HepG2 (cell line): Measurements from ENCODE around the gene FBXO24. TPM values are rescaled to one million over a fixed set of nuclear protein-coding genes. Genes with fewer than 3 reads are reported as not detected.
A peak's percentile ranks its signal among the peaks of the same experiment; 100 is the strongest.

Experiments
- ARHGAP35 ChIP-seq: sonication (generic); formaldehyde crosslinking; IDR thresholded peaks from 2 replicates; pipeline ENCODE4 v1.9.0; 2022; ENCODE audit warnings: mild to moderate bottlenecking, inconsistent platforms, moderate library complexity, missing genetic modification reagents, borderline replicate concordance
- ASH2L ChIP-seq: fragments of 300-600, 200-600 bp; sonication (generic); IDR thresholded peaks from 2 replicates; pipeline ENCODE4 v1.7.0; 2017; ENCODE audit warnings: low read depth, mild to moderate bottlenecking, moderate library complexity, mixed read lengths, low read length; ENCODE audit not compliant: insufficient read length
- ATRX ChIP-seq: sonication (generic); formaldehyde crosslinking; IDR thresholded peaks from 2 replicates; pipeline ENCODE4 v1.4.0; 2020; ENCODE audit warnings: missing genetic modification reagents, borderline replicate concordance
- DDIT3 ChIP-seq: sonication (generic); formaldehyde crosslinking; IDR thresholded peaks from 2 replicates; pipeline ENCODE4 v1.4.0; 2020; ENCODE audit warnings: mild to moderate bottlenecking, missing genetic modification reagents
- FIP1L1 ChIP-seq: fragments of 200-400 bp; formaldehyde crosslinking; IDR thresholded peaks from 2 replicates; pipeline ENCODE4 v1.6.1; 2018; ENCODE audit warnings: low read depth, mild to moderate bottlenecking, low read length, moderate library complexity, borderline replicate concordance; ENCODE audit not compliant: insufficient read depth
- FLYWCH1 ChIP-seq: sonication (generic); formaldehyde crosslinking; IDR thresholded peaks from 2 replicates; pipeline ENCODE4 v1.8.1; 2023; ENCODE audit warnings: mild to moderate bottlenecking, missing genetic modification reagents
- GATAD2A ChIP-seq: IDR thresholded peaks from 2 replicates; pipeline ENCODE4 v1.6.1; 2016
- GLMP ChIP-seq: sonication (generic); formaldehyde crosslinking; IDR thresholded peaks from 2 replicates; pipeline ENCODE4 v1.9.0; 2021; ENCODE audit warnings: missing genetic modification reagents, mild to moderate bottlenecking, borderline replicate concordance
- GPN1 ChIP-seq: sonication (generic); formaldehyde crosslinking; IDR thresholded peaks from 2 replicates; pipeline ENCODE4 v1.5.1; 2020; ENCODE audit warnings: missing genetic modification reagents, borderline replicate concordance
- KDM3A ChIP-seq: IDR thresholded peaks from 2 replicates; pipeline ENCODE4 v1.6.1; 2018; ENCODE audit warnings: low read depth, missing compliant biosample characterization
- KLF13 ChIP-seq: sonication (generic); formaldehyde crosslinking; IDR thresholded peaks from 2 replicates; pipeline ENCODE4 v1.4.0; 2020; ENCODE audit warnings: mild to moderate bottlenecking, missing genetic modification reagents
- SATB2 ChIP-seq: sonication (generic); formaldehyde crosslinking; IDR thresholded peaks from 2 replicates; pipeline ENCODE4 v1.5.0; 2020; ENCODE audit warnings: missing genetic modification reagents
- ZFP36L2 ChIP-seq: sonication (generic); formaldehyde crosslinking; IDR thresholded peaks from 2 replicates; pipeline ENCODE4 v1.4.0; 2020; ENCODE audit warnings: missing genetic modification reagents
- ZNF414 ChIP-seq: sonication (generic); formaldehyde crosslinking; IDR thresholded peaks from 2 replicates; pipeline ENCODE4 v1.5.0; 2020; ENCODE audit warnings: missing genetic modification reagents
- ZNF670 ChIP-seq: sonication (generic); formaldehyde crosslinking; IDR thresholded peaks from 2 replicates; pipeline ENCODE4 v1.8.0; 2022; ENCODE audit warnings: mild to moderate bottlenecking, missing genetic modification reagents, borderline replicate concordance
- ZNF781 ChIP-seq: sonication (generic); formaldehyde crosslinking; IDR thresholded peaks from 2 replicates; pipeline ENCODE4 v1.5.1; 2020; ENCODE audit warnings: borderline replicate concordance, mild to moderate bottlenecking, missing genetic modification reagents; ENCODE audit errors: not compliant biosample characterization
- ZSCAN31 ChIP-seq: sonication (generic); formaldehyde crosslinking; IDR thresholded peaks from 2 replicates; pipeline ENCODE4 v1.5.0; 2020; ENCODE audit warnings: low read depth, mild to moderate bottlenecking, missing genetic modification reagents
- polyA plus RNA-seq, 8 experiments: library from polyadenylated mRNA; depleted of rRNA in 3 of 8; stranded (reverse) in 7 of 8; unstranded in 1 of 8; fragments of >200 nt; fragmentation: Illumina TruSeq in 4 of 8; extraction: Trizol in 4 of 8; gene quantifications; 2 replicates each; pipeline versions ENCODE4 v1.2.1 to v1.2.3, GENCODE V29; 2011 to 2016; ENCODE audit warnings: low read depth in 4 of 8, missing spikeins in 1 of 8, mixed read lengths in 1 of 8; ENCODE audit not compliant: insufficient read depth in 1 of 8
- total RNA-seq, 5 experiments: library from RNA; depleted of rRNA; stranded (reverse); fragments of >200 nt; fragmentation: Illumina TruSeq; extraction: Trizol; gene quantifications; 2 replicates each; pipeline ENCODE4 v1.2.3, GENCODE V29; 2016; ENCODE audit warnings: low read depth in 1 of 5
- TF ChIP-seq, protein P1 (sequence below), 2 experiments: sonication (generic) in 1 of 2; formaldehyde crosslinking in 1 of 2; IDR thresholded peaks; 2 replicates each; pipeline versions ENCODE4 v1.4.0 to v1.6.1; 2018 to 2020; ENCODE audit warnings: missing genetic modification reagents in 2 of 2, borderline replicate concordance in 1 of 2, low read depth in 1 of 2, mild to moderate bottlenecking in 1 of 2, missing biosample characterization in 1 of 2
- TF ChIP-seq, protein P2 (sequence below): sonication (generic); formaldehyde crosslinking; IDR thresholded peaks from 2 replicates; pipeline ENCODE4 v1.8.1; 2022; ENCODE audit warnings: low read depth, mild to moderate bottlenecking, missing genetic modification reagents
- TF ChIP-seq, protein P3 (sequence below): sonication (generic); formaldehyde crosslinking; IDR thresholded peaks from 2 replicates; pipeline ENCODE4 v1.8.1; 2022; ENCODE audit warnings: mild to moderate bottlenecking, missing genetic modification reagents

FBXO24 gene
- total and polyA plus RNA-seq, 2 of the 13 experiments (the other 11 are each of a cell fraction or from before 2014, with no cell fraction given), result 0.20 to 0.55 TPM

GRCh38 chr7:100538654-100539435 lies 47.3 kb upstream of the FBXO24 start, which contains the start of gene AGFG2 (continued):
- TF ChIP-seq, protein P1, sequence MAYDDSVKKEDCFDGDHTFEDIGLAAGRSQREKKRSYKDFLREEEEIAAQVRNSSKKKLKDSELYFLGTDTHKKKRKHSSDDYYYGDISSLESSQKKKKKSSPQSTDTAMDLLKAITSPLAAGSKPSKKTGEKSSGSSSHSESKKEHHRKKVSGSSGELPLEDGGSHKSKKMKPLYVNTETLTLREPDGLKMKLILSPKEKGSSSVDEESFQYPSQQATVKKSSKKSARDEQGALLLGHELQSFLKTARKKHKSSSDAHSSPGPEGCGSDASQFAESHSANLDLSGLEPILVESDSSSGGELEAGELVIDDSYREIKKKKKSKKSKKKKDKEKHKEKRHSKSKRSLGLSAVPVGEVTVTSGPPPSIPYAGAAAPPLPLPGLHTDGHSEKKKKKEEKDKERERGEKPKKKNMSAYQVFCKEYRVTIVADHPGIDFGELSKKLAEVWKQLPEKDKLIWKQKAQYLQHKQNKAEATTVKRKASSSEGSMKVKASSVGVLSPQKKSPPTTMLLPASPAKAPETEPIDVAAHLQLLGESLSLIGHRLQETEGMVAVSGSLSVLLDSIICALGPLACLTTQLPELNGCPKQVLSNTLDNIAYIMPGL (CRISPR knock-in tag; IDR thresholded peaks at IDR 0.05; ENCODE audit: borderline replicate concordance in 1 of 2, low read depth in 1 of 2), result peak in 1 of 2 experiments; percentile 62; a peak in 2 of 4 replicates
- TF ChIP-seq ZNF414 (CRISPR knock-in tag), result no peak; the same call in 1 of the 2 replicates
- TF ChIP-seq DDIT3 (CRISPR knock-in tag), result no peak
- no peak for TF ChIP-seq GATAD2A (CRISPR knock-in tag)
- TF ChIP-seq, protein P2, sequence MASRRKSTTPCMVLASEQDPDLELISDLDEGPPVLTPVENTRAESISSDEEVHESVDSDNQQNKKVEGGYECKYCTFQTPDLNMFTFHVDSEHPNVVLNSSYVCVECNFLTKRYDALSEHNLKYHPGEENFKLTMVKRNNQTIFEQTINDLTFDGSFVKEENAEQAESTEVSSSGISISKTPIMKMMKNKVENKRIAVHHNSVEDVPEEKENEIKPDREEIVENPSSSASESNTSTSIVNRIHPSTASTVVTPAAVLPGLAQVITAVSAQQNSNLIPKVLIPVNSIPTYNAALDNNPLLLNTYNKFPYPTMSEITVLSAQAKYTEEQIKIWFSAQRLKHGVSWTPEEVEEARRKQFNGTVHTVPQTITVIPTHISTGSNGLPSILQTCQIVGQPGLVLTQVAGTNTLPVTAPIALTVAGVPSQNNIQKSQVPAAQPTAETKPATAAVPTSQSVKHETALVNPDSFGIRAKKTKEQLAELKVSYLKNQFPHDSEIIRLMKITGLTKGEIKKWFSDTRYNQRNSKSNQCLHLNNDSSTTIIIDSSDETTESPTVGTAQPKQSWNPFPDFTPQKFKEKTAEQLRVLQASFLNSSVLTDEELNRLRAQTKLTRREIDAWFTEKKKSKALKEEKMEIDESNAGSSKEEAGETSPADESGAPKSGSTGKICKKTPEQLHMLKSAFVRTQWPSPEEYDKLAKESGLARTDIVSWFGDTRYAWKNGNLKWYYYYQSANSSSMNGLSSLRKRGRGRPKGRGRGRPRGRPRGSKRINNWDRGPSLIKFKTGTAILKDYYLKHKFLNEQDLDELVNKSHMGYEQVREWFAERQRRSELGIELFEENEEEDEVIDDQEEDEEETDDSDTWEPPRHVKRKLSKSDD (CRISPR knock-in tag), result 0 out of 2 replicates have a peak, but pooled peaks have one; percentile 47
- no peak for TF ChIP-seq ZFP36L2 (CRISPR knock-in tag)
- no peak for TF ChIP-seq SATB2 (CRISPR knock-in tag)
- no peak for TF ChIP-seq ZNF781 (CRISPR knock-in tag)
- TF ChIP-seq GPN1 (CRISPR knock-in tag), result no peak
- no peak for TF ChIP-seq FLYWCH1 (CRISPR knock-in tag)
- TF ChIP-seq ZNF670 (CRISPR knock-in tag), result no peak; the same call in 1 of the 2 replicates
- TF ChIP-seq GLMP (CRISPR knock-in tag), result no peak
- TF ChIP-seq ATRX (CRISPR knock-in tag), result no peak
- 0 out of 2 replicates have a peak, but pooled peaks have one; percentile 44 for TF ChIP-seq ZSCAN31 (CRISPR knock-in tag)
- TF ChIP-seq, protein P3, sequence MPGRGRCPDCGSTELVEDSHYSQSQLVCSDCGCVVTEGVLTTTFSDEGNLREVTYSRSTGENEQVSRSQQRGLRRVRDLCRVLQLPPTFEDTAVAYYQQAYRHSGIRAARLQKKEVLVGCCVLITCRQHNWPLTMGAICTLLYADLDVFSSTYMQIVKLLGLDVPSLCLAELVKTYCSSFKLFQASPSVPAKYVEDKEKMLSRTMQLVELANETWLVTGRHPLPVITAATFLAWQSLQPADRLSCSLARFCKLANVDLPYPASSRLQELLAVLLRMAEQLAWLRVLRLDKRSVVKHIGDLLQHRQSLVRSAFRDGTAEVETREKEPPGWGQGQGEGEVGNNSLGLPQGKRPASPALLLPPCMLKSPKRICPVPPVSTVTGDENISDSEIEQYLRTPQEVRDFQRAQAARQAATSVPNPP (CRISPR knock-in tag), result no peak
- 0 out of 2 replicates have a peak, but pooled peaks have one; percentile 62 for TF ChIP-seq KLF13 (CRISPR knock-in tag)
- no peak for TF ChIP-seq KDM3A (CRISPR knock-in tag)
- 0 out of 2 replicates have a peak, but pooled peaks have one; percentile 28 for TF ChIP-seq FIP1L1
- peak; percentile 65 for TF ChIP-seq ARHGAP35 (CRISPR knock-in tag)
- TF ChIP-seq ASH2L, result peak; percentile 51
